MM.1S (cell line): ENCODE results near the gene DLG5.

Source experiments
- CTCF ChIP-seq: fragments of 300-600 bp; sonication (generic); IDR thresholded peaks from 2 replicates; pipeline ENCODE4 v1.5.1; 2016; ENCODE audit warnings: antibody characterized with exemption, low read length, mixed read lengths
- EZH2 ChIP-seq: fragments of 300-600 bp; sonication (generic); optimal IDR thresholded peaks from 2 replicates; pipeline ENCODE3; 2017; ENCODE audit warnings: low read depth, mild to moderate bottlenecking, antibody characterized with exemption, low read length, mixed read lengths

- TF ChIP-seq CTCF (no peak), EZH2 (no peak)
These were observed 75.8 kb downstream of the DLG5 start for GRCh38 chr10:77850620-77851231.
